HFF-Myc (cell line): Measurements from ENCODE around the gene RCSD1.

Experiments used
- DNase-seq: peaks from one replicate; pipeline ENCODE4 v3.0.0-alpha.2; 2011; ENCODE audit warnings: low read depth; ENCODE audit errors: extremely low read depth
- H3K4me3 ChIP-seq: replicated peaks from 2 replicates; pipeline ENCODE4 v1.5.1; 2011; ENCODE audit warnings: low read depth, mild to moderate bottlenecking, control low read depth, low read length
- CTCF ChIP-seq: IDR thresholded peaks from 2 replicates; pipeline ENCODE4 v1.5.1; 2012; ENCODE audit warnings: mild to moderate bottlenecking, low read depth, low read length, control low read depth; ENCODE audit errors: missing control alignments

Gene RCSD1

GRCh38 chr1:167703557-167703956, 73.5 kb downstream of the RCSD1 start:
- TF ChIP-seq CTCF, result no peak
- no peak for DNase-seq
- H3K4me3 ChIP-seq, result no peak overlapping the region

- TF ChIP-seq CTCF, result no peak
- no peak for DNase-seq
- H3K4me3 ChIP-seq, result no peak overlapping the region
Measured at GRCh38 chr1:167704715-167705114, 74.7 kb downstream of the RCSD1 start.

- no peak for DNase-seq
- TF ChIP-seq CTCF, result no peak
- no peak overlapping the region for H3K4me3 ChIP-seq
Measured at GRCh38 chr1:167705250-167705649, 75.2 kb downstream of the RCSD1 start.

GRCh38 chr1:167706363-167706762, 76.3 kb downstream of the RCSD1 start:
- no peak for DNase-seq
- no peak for TF ChIP-seq CTCF
- H3K4me3 ChIP-seq, result no peak overlapping the region

- no peak for DNase-seq
- H3K4me3 ChIP-seq, result no peak overlapping the region
- TF ChIP-seq CTCF, result no peak
Measured at GRCh38 chr1:167706931-167707877, 77.2 kb downstream of the RCSD1 start.

- no peak for TF ChIP-seq CTCF
- DNase-seq, result no peak
- no peak overlapping the region for H3K4me3 ChIP-seq
Measured at GRCh38 chr1:167707942-167708341, 77.9 kb downstream of the RCSD1 start.
